IMR-90 (cell line): ENCODE measurements around the gene HCN4. TPM values are rescaled to one million over a fixed set of nuclear protein-coding genes. Genes with fewer than 3 reads are reported as not detected.

Source experiments
- ATAC-seq: fragments of 200-7000 bp; cut with Tn5 transposase; 2 replicates; pipeline ENCODE4 v1.9.1; 2020; ENCODE audit warnings: low read depth, mild to moderate bottlenecking, moderate library complexity
- BruUV-seq: library from RNA; stranded (reverse); fragments of 400-500 nt; replicated peaks from 2 replicates; lab custom pipeline; 2021; lab: Mats Ljungman, UMichigan
- CTCF ChIA-PET: fragments of 300-600 bp; formaldehyde crosslinking; extraction: SDS; loops from one replicate; lab custom pipeline; 2021; ENCODE audit warnings: antibody characterized with exemption; lab: Yijun Ruan, JAX
- POLR2A ChIA-PET: fragments of 300-600 bp; sonication (Branson Sonifier 250); formaldehyde crosslinking; loops from one replicate; lab custom pipeline; 2022; ENCODE audit warnings: antibody characterized with exemption; ENCODE audit not compliant: unreplicated experiment; lab: Charles Lee
- DNase-seq: peaks from one replicate; pipeline ENCODE4 v3.0.0; 2013
- H2AFZ ChIP-seq: replicated peaks from 2 replicates; pipeline ENCODE3; 2013; ENCODE audit warnings: low read length, mild to moderate bottlenecking; ENCODE audit not compliant: poor library complexity
- H2AK5ac ChIP-seq: 2 replicates; pipeline ENCODE4 v1.6.1; 2013; ENCODE audit warnings: low read depth, low read length, inconsistent platforms
- H2AK9ac ChIP-seq: replicated peaks from 2 replicates; pipeline ENCODE3; 2013; ENCODE audit warnings: mild to moderate bottlenecking, low read depth, low read length, moderate library complexity; ENCODE audit not compliant: poor library complexity
- H2BK120ac ChIP-seq: 2 replicates; pipeline ENCODE4 v1.6.1; 2013; ENCODE audit warnings: low read depth, low read length, inconsistent platforms
- H2BK15ac ChIP-seq: 3 replicates; pipeline ENCODE4 v1.6.1; 2013; ENCODE audit warnings: low read depth, low read length, inconsistent platforms
- H2BK20ac ChIP-seq: 2 replicates; pipeline ENCODE4 v1.6.1; 2013; ENCODE audit warnings: low read depth, mild to moderate bottlenecking, inconsistent platforms, low read length, moderate library complexity
- H2BK5ac ChIP-seq: 2 replicates; pipeline ENCODE4 v1.6.1; 2013; ENCODE audit warnings: mild to moderate bottlenecking, low read depth, low read length, inconsistent platforms; ENCODE audit not compliant: poor library complexity, severe bottlenecking
- H3K14ac ChIP-seq: replicated peaks from 2 replicates; pipeline ENCODE4 v1.6.1; 2013; ENCODE audit warnings: low read depth, low read length, inconsistent platforms
- H3K18ac ChIP-seq: 2 replicates; pipeline ENCODE4 v1.6.1; 2013; ENCODE audit warnings: low read depth, low read length, control low read depth
- H3K23ac ChIP-seq: 2 replicates; pipeline ENCODE4 v1.6.1; 2013; ENCODE audit warnings: low read depth, low read length, inconsistent platforms
- H3K27ac ChIP-seq: 2 replicates; pipeline ENCODE4 v1.5.1; 2013; ENCODE audit warnings: mild to moderate bottlenecking, control low read depth, low read length; ENCODE audit not compliant: insufficient read depth
- H3K27me3 ChIP-seq: 2 replicates; pipeline ENCODE4 v1.6.1; 2013; ENCODE audit warnings: low read length; ENCODE audit not compliant: control insufficient read depth, insufficient read depth
- H3K36me3 ChIP-seq: 2 replicates; pipeline ENCODE4 v1.6.1; 2013; ENCODE audit warnings: low read length, mixed read lengths; ENCODE audit not compliant: control insufficient read depth, insufficient read depth
- H3K4ac ChIP-seq: 2 replicates; pipeline ENCODE4 v1.6.1; 2013; ENCODE audit warnings: low read depth, low read length, inconsistent platforms
- H3K4me1 ChIP-seq: 2 replicates; pipeline ENCODE4 v1.6.1; 2013; ENCODE audit warnings: low read length, mixed read lengths; ENCODE audit not compliant: control insufficient read depth, insufficient read depth
- H3K4me2 ChIP-seq: 2 replicates; pipeline ENCODE4 v1.6.1; 2013; ENCODE audit warnings: low read depth, mild to moderate bottlenecking, control low read depth, low read length, moderate library complexity
- H3K4me3 ChIP-seq: 2 replicates; pipeline ENCODE4 v1.5.1; 2013; ENCODE audit warnings: low read depth, mild to moderate bottlenecking, control low read depth, low read length, moderate library complexity; ENCODE audit not compliant: insufficient read depth
- H3K56ac ChIP-seq: 2 replicates; pipeline ENCODE4 v1.6.1; 2013; ENCODE audit warnings: low read length, inconsistent platforms; ENCODE audit not compliant: insufficient read depth; ENCODE audit errors: extremely low read depth
- H3K79me1 ChIP-seq, 2 experiments: 2 replicates each; pipeline ENCODE4 v1.6.1; 2013; ENCODE audit warnings: low read length in 2 of 2, inconsistent platforms in 1 of 2, low read depth in 1 of 2
- H3K9ac ChIP-seq: 2 replicates; pipeline ENCODE4 v1.6.1; 2013; ENCODE audit warnings: low read depth, low read length, control low read depth
- H3K9me1 ChIP-seq: 2 replicates; pipeline ENCODE4 v1.6.1; 2013; ENCODE audit warnings: low read length, inconsistent platforms; ENCODE audit not compliant: insufficient read depth
- H3K9me3 ChIP-seq: 2 replicates; pipeline ENCODE4 v1.6.1; 2013; ENCODE audit warnings: low read length; ENCODE audit not compliant: control insufficient read depth, insufficient read depth
- H4K20me1 ChIP-seq: 2 replicates; pipeline ENCODE4 v1.6.1; 2013; ENCODE audit warnings: low read length, inconsistent platforms; ENCODE audit not compliant: insufficient read depth
- H4K5ac ChIP-seq: 2 replicates; pipeline ENCODE4 v1.6.1; 2013; ENCODE audit warnings: mild to moderate bottlenecking, low read depth, low read length, control low read depth
- H4K8ac ChIP-seq, 2 experiments: 2 replicates each; pipeline ENCODE4 v1.6.1; 2013; ENCODE audit warnings: low read depth in 2 of 2, low read length in 2 of 2, control low read depth in 1 of 2, inconsistent platforms in 1 of 2
- H4K91ac ChIP-seq: 2 replicates; pipeline ENCODE4 v1.6.1; 2013; ENCODE audit warnings: low read depth, low read length, inconsistent platforms; ENCODE audit not compliant: insufficient read depth
- BHLHE40 ChIP-seq: fragments of 150-350 bp; IDR thresholded peaks from 2 replicates; pipeline ENCODE4 v1.6.1; 2016; ENCODE audit warnings: mild to moderate bottlenecking, low read depth, low read length
- MAFK ChIP-seq: IDR thresholded peaks from 2 replicates; pipeline ENCODE4 v1.6.1; 2012; ENCODE audit warnings: low read depth, low read length, improper control_type of control experiment
- MAZ ChIP-seq: IDR thresholded peaks from 2 replicates; pipeline ENCODE4 v1.6.1; 2012; ENCODE audit warnings: low read depth, mild to moderate bottlenecking, low read length, improper control_type of control experiment, moderate library complexity, borderline replicate concordance
- MXI1 ChIP-seq: IDR thresholded peaks from 2 replicates; pipeline ENCODE4 v1.6.1; 2012; ENCODE audit warnings: low read depth, mild to moderate bottlenecking, low read length, moderate library complexity, borderline replicate concordance
- RAD21 ChIP-seq: IDR thresholded peaks from 2 replicates; pipeline ENCODE4 v1.6.1; 2012; ENCODE audit warnings: low read length, improper control_type of control experiment
- RCOR1 ChIP-seq: IDR thresholded peaks from 2 replicates; pipeline ENCODE4 v1.6.1; 2012; ENCODE audit warnings: mild to moderate bottlenecking, low read length, improper control_type of control experiment; ENCODE audit not compliant: insufficient replicate concordance
- SMC3 ChIP-seq: fragments of 150-350 bp; IDR thresholded peaks from 2 replicates; pipeline ENCODE4 v1.6.1; 2016; ENCODE audit warnings: low read depth, mild to moderate bottlenecking, antibody characterized with exemption, low read length, moderate library complexity
- WGBS, 2 experiments: methylation state at CpG; one replicate each; pipeline versions ENCODE4 v1.1.5 to v1.1.7; 2013; ENCODE audit warnings: missing lambda C conversion rate in 2 of 2; ENCODE audit not compliant: insufficient read length in 1 of 2; ENCODE audit errors: extremely low coverage in 2 of 2; 5-methylcytosine and 5-hydroxymethylcytosine counted together
- dilution Hi-C: fragments of 300-500 bp; cut with HindIII; formaldehyde crosslinking; loops from one replicate; pipeline ENCODE4 v1.14.3; 2018; ENCODE audit warnings: low sequenced_read_pairs; ENCODE audit not compliant: unreplicated experiment
- in situ Hi-C: fragments of 300-500 bp; cut with MboI; formaldehyde crosslinking; loops from 3 replicates; pipeline ENCODE4 v1.14.3; 2019; ENCODE audit warnings: low sequenced_read_pairs, inconsistent platforms, mixed read lengths
- intact Hi-C: fragments of 100-400 bp; cut with micrococcal nuclease; formaldehyde crosslinking; loops from 2 replicates; pipeline ENCODE4 v1.10.0; 2022
- polyA plus RNA-seq, 3 experiments: library from polyadenylated mRNA; depleted of rRNA; stranded (reverse); fragments of >200 nt; gene quantifications; 2 replicates each; pipeline ENCODE4 v1.2.3, GENCODE V29; 2012; ENCODE audit warnings: low replicate concordance in 1 of 3
- total RNA-seq: library from RNA; depleted of rRNA; stranded (reverse); fragments of >200 nt; gene quantifications from 2 replicates; pipeline ENCODE4 v1.2.3, GENCODE V29; 2012
- TF ChIP-seq, protein P1 (sequence below): fragments of 150-350 bp; IDR thresholded peaks from 2 replicates; pipeline ENCODE4 v1.6.1; 2017; ENCODE audit warnings: mild to moderate bottlenecking, antibody characterized with exemption, low read length, low read depth
- TF ChIP-seq, protein P2 (sequence below): fragments of 150-350 bp; IDR thresholded peaks from 2 replicates; pipeline ENCODE4 v1.6.1; 2016; ENCODE audit warnings: low read depth, mild to moderate bottlenecking, low read length, moderate library complexity, borderline replicate concordance

Gene HCN4
- total and polyA plus RNA-seq, 2 of the 4 experiments (the other 2 are of a cell fraction) = not detected

DNA sequence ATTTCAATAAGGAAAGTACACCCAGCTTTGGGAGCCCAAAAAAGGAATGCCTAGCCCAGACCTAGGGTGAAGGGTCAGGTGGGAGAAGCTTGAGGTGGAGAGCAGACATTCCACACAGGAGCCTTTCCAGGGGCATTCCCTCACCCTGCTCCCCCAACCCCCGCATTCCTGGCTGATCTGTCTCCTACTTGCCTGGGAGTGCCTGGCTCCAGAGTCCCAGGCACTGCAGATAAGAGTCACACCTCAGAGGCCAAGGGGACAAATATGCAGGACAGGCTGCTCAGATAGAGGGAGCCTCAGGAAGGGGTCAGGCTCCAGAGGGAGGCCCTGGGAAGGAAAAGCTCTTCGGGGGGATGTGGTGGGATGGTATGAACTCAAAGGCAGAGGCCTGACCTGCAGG is 20.8 kb upstream of the HCN4 start:
- H3K56ac ChIP-seq = no peak overlapping the region
- no peak overlapping the region for H2BK120ac ChIP-seq
- no peaks in the 10 kb centered on the region for H3K79me1 ChIP-seq
- intact Hi-C loops = no loop called here
- H3K27me3 ChIP-seq = peaks cover 23% of the 10 kb centered on the region
- no peak overlapping the region for H3K27ac ChIP-seq
- H3K4me1 ChIP-seq = peaks cover 3% of the 10 kb centered on the region; the same call in 1 of the 2 replicates
- no peak overlapping the region for H2BK15ac ChIP-seq
- no peak overlapping the region for H3K9ac ChIP-seq
- no peak for ATAC-seq
- H3K14ac ChIP-seq = no peak overlapping the region
- H4K8ac ChIP-seq = no peak overlapping the region
- H3K36me3 ChIP-seq = no peaks in the 10 kb centered on the region
- H3K23ac ChIP-seq = no peak overlapping the region
- H4K20me1 ChIP-seq = no peaks in the 10 kb centered on the region
- no peak overlapping the region for H4K5ac ChIP-seq
- TF ChIP-seq MXI1 (no peak), RAD21 (no peak), BHLHE40 (no peak), RCOR1 (no peak), SMC3 (no peak), MAFK (no peak), MAZ (no peak)
- TF ChIP-seq, protein P1, sequence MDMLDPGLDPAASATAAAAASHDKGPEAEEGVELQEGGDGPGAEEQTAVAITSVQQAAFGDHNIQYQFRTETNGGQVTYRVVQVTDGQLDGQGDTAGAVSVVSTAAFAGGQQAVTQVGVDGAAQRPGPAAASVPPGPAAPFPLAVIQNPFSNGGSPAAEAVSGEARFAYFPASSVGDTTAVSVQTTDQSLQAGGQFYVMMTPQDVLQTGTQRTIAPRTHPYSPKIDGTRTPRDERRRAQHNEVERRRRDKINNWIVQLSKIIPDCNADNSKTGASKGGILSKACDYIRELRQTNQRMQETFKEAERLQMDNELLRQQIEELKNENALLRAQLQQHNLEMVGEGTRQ = no peak
- TF ChIP-seq, protein P2, sequence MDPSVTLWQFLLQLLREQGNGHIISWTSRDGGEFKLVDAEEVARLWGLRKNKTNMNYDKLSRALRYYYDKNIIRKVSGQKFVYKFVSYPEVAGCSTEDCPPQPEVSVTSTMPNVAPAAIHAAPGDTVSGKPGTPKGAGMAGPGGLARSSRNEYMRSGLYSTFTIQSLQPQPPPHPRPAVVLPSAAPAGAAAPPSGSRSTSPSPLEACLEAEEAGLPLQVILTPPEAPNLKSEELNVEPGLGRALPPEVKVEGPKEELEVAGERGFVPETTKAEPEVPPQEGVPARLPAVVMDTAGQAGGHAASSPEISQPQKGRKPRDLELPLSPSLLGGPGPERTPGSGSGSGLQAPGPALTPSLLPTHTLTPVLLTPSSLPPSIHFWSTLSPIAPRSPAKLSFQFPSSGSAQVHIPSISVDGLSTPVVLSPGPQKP = no peak
- no peaks in the 10 kb centered on the region for H3K9me3 ChIP-seq
- H4K91ac ChIP-seq = no peak overlapping the region
- H3K4me3 ChIP-seq = no peak overlapping the region
- POLR2A ChIA-PET = no interaction called here
- in situ Hi-C loops = no loop called here
- dilution Hi-C loops = no loop called here
- no CpG with 5 or more reads among the region's 2 CpGs for WGBS, 2 experiments
- no peak overlapping the region for H3K4me2 ChIP-seq
- 0 out of 2 replicates have a peak, but pooled peaks cover 4% of the 10 kb centered on the region for H3K9me1 ChIP-seq
- no peak overlapping the region for H2BK5ac ChIP-seq
- H2AK5ac ChIP-seq = no peak overlapping the region
- no peak overlapping the region for H2AK9ac ChIP-seq
- no TSS peak for BruUV-seq
- H2BK20ac ChIP-seq = no peak overlapping the region
- no peak for DNase-seq
- CTCF ChIA-PET = no interaction called here
- no peak overlapping the region for H3K4ac ChIP-seq
- H3K18ac ChIP-seq = no peak overlapping the region
- H2AFZ ChIP-seq = no peak overlapping the region
